Trophoblast cell (in vitro differentiated cells and primary cell): ENCODE data around the gene GPC3.
"Not testable (repeated sequence)": the region's sequence is repeated elsewhere in the genome, so short reads cannot be mapped to it uniquely, and the experiment has no call there.

Experiments used
- DNase-seq, 2 donors: peaks; one replicate each; pipeline ENCODE4 v3.0.0-alpha.2; 2016
- H2AFZ ChIP-seq: 2 replicates; pipeline ENCODE4 v1.6.1; 2013; ENCODE audit warnings: low read length, moderate library complexity, mild to moderate bottlenecking; ENCODE audit not compliant: insufficient read depth, poor library complexity
- H2AK5ac ChIP-seq: 2 replicates; pipeline ENCODE4 v1.6.1; 2013; ENCODE audit warnings: mild to moderate bottlenecking, low read length
- H2BK120ac ChIP-seq: 2 replicates; pipeline ENCODE4 v1.6.1; 2013; ENCODE audit warnings: low read length, mild to moderate bottlenecking, moderate library complexity; ENCODE audit not compliant: insufficient read depth, poor library complexity
- H2BK12ac ChIP-seq: 2 replicates; pipeline ENCODE4 v1.6.1; 2013; ENCODE audit warnings: mild to moderate bottlenecking, low read length, moderate library complexity
- H2BK5ac ChIP-seq: 2 replicates; pipeline ENCODE4 v1.6.1; 2013; ENCODE audit warnings: low read length, low read depth, moderate library complexity, mild to moderate bottlenecking; ENCODE audit not compliant: poor library complexity
- H3K14ac ChIP-seq: 2 replicates; pipeline ENCODE4 v1.6.1; 2013; ENCODE audit warnings: mild to moderate bottlenecking, low read length
- H3K18ac ChIP-seq: 2 replicates; pipeline ENCODE4 v1.6.1; 2013; ENCODE audit warnings: mild to moderate bottlenecking, low read length
- H3K23ac ChIP-seq: 2 replicates; pipeline ENCODE4 v1.6.1; 2013; ENCODE audit warnings: low read length
- H3K27ac ChIP-seq: 2 replicates; pipeline ENCODE4 v1.5.1; 2013; ENCODE audit warnings: low read depth, mild to moderate bottlenecking, inconsistent platforms, low read length, moderate library complexity
- H3K27me3 ChIP-seq: 2 replicates; pipeline ENCODE4 v1.6.1; 2013; ENCODE audit warnings: inconsistent platforms, mild to moderate bottlenecking, low read length, moderate library complexity; ENCODE audit not compliant: insufficient read depth
- H3K36me3 ChIP-seq, 2 experiments: 1 replicate in 1 of 2; 2 replicates in 1 of 2; pipeline ENCODE4 v1.6.1; 2013; ENCODE audit warnings: low read length in 2 of 2, mild to moderate bottlenecking in 2 of 2, moderate library complexity in 1 of 2; ENCODE audit not compliant: insufficient read depth in 2 of 2, control insufficient read depth in 1 of 2
- H3K4ac ChIP-seq: 2 replicates; pipeline ENCODE4 v1.6.1; 2013; ENCODE audit warnings: low read depth, mild to moderate bottlenecking, low read length, moderate library complexity
- H3K4me1 ChIP-seq, 2 experiments: 1 replicate in 1 of 2; 2 replicates in 1 of 2; pipeline ENCODE4 v1.6.1; 2013; ENCODE audit warnings: low read length in 2 of 2, mild to moderate bottlenecking in 2 of 2, moderate library complexity in 1 of 2; ENCODE audit not compliant: insufficient read depth in 2 of 2, control insufficient read depth in 1 of 2
- H3K4me2 ChIP-seq: 2 replicates; pipeline ENCODE4 v1.6.1; 2013; ENCODE audit warnings: inconsistent platforms, mild to moderate bottlenecking, low read length, moderate library complexity
- H3K4me3 ChIP-seq: 2 replicates; pipeline ENCODE4 v1.5.1; 2013; ENCODE audit warnings: mild to moderate bottlenecking, low read depth, low read length, inconsistent platforms
- H3K79me1 ChIP-seq: one replicate; pipeline ENCODE4 v1.6.1; 2013; ENCODE audit warnings: low read length
- H3K79me2 ChIP-seq: 2 replicates; pipeline ENCODE4 v1.6.1; 2013; ENCODE audit warnings: low read length, mild to moderate bottlenecking; ENCODE audit not compliant: control insufficient read depth, insufficient read depth, poor library complexity
- H3K9ac ChIP-seq: 2 replicates; pipeline ENCODE4 v1.6.1; 2013; ENCODE audit warnings: mild to moderate bottlenecking, low read length
- H3K9me3 ChIP-seq: 2 replicates; pipeline ENCODE4 v1.6.1; 2013; ENCODE audit warnings: low read depth, mild to moderate bottlenecking, control low read depth, inconsistent platforms, low read length; ENCODE audit not compliant: insufficient read depth
- H4K12ac ChIP-seq: 2 replicates; pipeline ENCODE4 v1.6.1; 2013; ENCODE audit warnings: low read depth, mild to moderate bottlenecking, low read length, moderate library complexity
- H4K8ac ChIP-seq: 2 replicates; pipeline ENCODE4 v1.6.1; 2013; ENCODE audit warnings: low read depth, mild to moderate bottlenecking, low read length, moderate library complexity
- H4K91ac ChIP-seq: one replicate; pipeline ENCODE4 v1.6.1; 2013; ENCODE audit warnings: low read depth, mild to moderate bottlenecking, low read length, moderate library complexity
- WGBS: extraction: QIAGEN DNeasy Blood & Tissue Kit; methylation state at CpG from one replicate; pipeline ENCODE4 v1.1.7; 2013; ENCODE audit warnings: missing lambda C conversion rate; ENCODE audit not compliant: insufficient read length, insufficient coverage; ENCODE audit errors: extremely low coverage; 5-methylcytosine and 5-hydroxymethylcytosine counted together

GPC3 gene

GRCh38 chrX:133723930-133724329 lies 261.5 kb downstream of the GPC3 start:
- H2BK120ac ChIP-seq = no peak overlapping the region
- H2AK5ac ChIP-seq = no peak overlapping the region
- H3K79me2 ChIP-seq = no peaks in the 10 kb centered on the region
- H3K79me1 ChIP-seq = no peaks in the 10 kb centered on the region
- no peaks in the 10 kb centered on the region for H3K4me1 ChIP-seq
- H4K91ac ChIP-seq = no peak overlapping the region
- DNase-seq = no peak
- H3K18ac ChIP-seq = no peak overlapping the region
- H3K9ac ChIP-seq = no peak overlapping the region
- no peak overlapping the region for H4K8ac ChIP-seq
- H3K4me3 ChIP-seq = no peak overlapping the region
- H3K4ac ChIP-seq = no peak overlapping the region
- H3K23ac ChIP-seq = no peak overlapping the region
- no peak overlapping the region for H2BK5ac ChIP-seq
- no peak overlapping the region for H2BK12ac ChIP-seq
- H3K14ac ChIP-seq = no peak overlapping the region
- WGBS = no CpG with 5 or more reads among the region's 4 CpGs
- no peak overlapping the region for H3K27ac ChIP-seq
- H3K27me3 ChIP-seq = no peaks in the 10 kb centered on the region
- no peaks in the 10 kb centered on the region for H3K9me3 ChIP-seq
- H3K4me2 ChIP-seq = no peak overlapping the region
- no peak overlapping the region for H2AFZ ChIP-seq
- H3K36me3 ChIP-seq = no peaks in the 10 kb centered on the region
- H4K12ac ChIP-seq = no peak overlapping the region

GRCh38 chrX:133722756-133723155 lies 262.6 kb downstream of the GPC3 start:
- Histone ChIP-seq H2BK5ac (no peak overlapping the region), H3K18ac (no peak overlapping the region), H3K79me1 (no peaks in the 10 kb centered on the region), H3K27ac (no peak overlapping the region), H3K23ac (no peak overlapping the region), H3K36me3 (no peaks in the 10 kb centered on the region), H3K14ac (no peak overlapping the region), H2AFZ (no peak overlapping the region), H3K4ac (no peak overlapping the region), H3K9me3 (no peaks in the 10 kb centered on the region), H3K4me2 (no peak overlapping the region), H3K27me3 (no peaks in the 10 kb centered on the region), H4K91ac (no peak overlapping the region), H2AK5ac (no peak overlapping the region), H3K79me2 (no peaks in the 10 kb centered on the region), H2BK12ac (no peak overlapping the region), H3K9ac (no peak overlapping the region), H3K4me3 (no peak overlapping the region), H2BK120ac (no peak overlapping the region), H4K8ac (no peak overlapping the region), H4K12ac (no peak overlapping the region), H3K4me1 (no peaks in the 10 kb centered on the region)
- no peak for DNase-seq
- WGBS = no CpG with 5 or more reads among the region's 4 CpGs

DNA sequence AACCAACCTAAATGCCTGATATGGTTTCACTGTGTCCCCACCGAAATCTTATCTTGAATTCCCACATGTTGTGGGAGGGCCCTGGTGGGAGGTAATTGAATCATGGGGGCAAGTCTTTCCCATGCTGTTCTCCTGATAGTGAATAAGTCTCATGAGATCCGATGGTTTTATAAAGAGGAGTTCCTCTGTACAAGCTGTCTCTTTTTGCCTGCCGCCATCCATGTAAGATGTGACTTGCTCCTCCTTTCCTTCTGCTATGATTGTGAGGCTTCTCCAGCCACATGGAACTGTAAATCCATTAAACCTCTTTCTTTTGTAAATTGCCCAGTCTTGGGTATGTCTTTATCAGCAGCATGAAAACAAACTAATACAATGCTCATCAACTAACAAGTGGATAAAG lies 265.1 kb downstream of the GPC3 start:
- not testable (repeated sequence) for H2BK5ac ChIP-seq, H3K79me2 ChIP-seq, H2BK12ac ChIP-seq, H3K9me3 ChIP-seq, H3K4me3 ChIP-seq, H3K23ac ChIP-seq, DNase-seq, H3K79me1 ChIP-seq, H2AFZ ChIP-seq, H3K4me1 ChIP-seq, H2AK5ac ChIP-seq, H4K8ac ChIP-seq, H3K9ac ChIP-seq, H4K91ac ChIP-seq, H3K27ac ChIP-seq, H3K18ac ChIP-seq, H3K14ac ChIP-seq, H4K12ac ChIP-seq, H3K4me2 ChIP-seq, H3K4ac ChIP-seq, H2BK120ac ChIP-seq, H3K36me3 ChIP-seq, H3K27me3 ChIP-seq
- WGBS = no CpG with 5 or more reads among the region's 3 CpGs

- H4K8ac ChIP-seq = no peak overlapping the region
- H3K23ac ChIP-seq = no peak overlapping the region
- no peak overlapping the region for H2BK5ac ChIP-seq
- no peak overlapping the region for H4K91ac ChIP-seq
- no peak overlapping the region for H2AK5ac ChIP-seq
- no peaks in the 10 kb centered on the region for H3K36me3 ChIP-seq
- DNase-seq = no peak
- H2BK120ac ChIP-seq = no peak overlapping the region
- H3K4me1 ChIP-seq = no peaks in the 10 kb centered on the region
- H3K79me1 ChIP-seq = no peaks in the 10 kb centered on the region
- WGBS = no CpG with 5 or more reads among the region's 1 CpG
- no peak overlapping the region for H2AFZ ChIP-seq
- no peak overlapping the region for H3K4ac ChIP-seq
- H3K4me3 ChIP-seq = no peak overlapping the region
- no peaks in the 10 kb centered on the region for H3K27me3 ChIP-seq
- H3K9ac ChIP-seq = no peak overlapping the region
- no peak overlapping the region for H2BK12ac ChIP-seq
- H4K12ac ChIP-seq = no peak overlapping the region
- H3K79me2 ChIP-seq = no peaks in the 10 kb centered on the region
- H3K27ac ChIP-seq = no peak overlapping the region
- H3K18ac ChIP-seq = no peak overlapping the region
- no peak overlapping the region for H3K14ac ChIP-seq
- H3K9me3 ChIP-seq = no peaks in the 10 kb centered on the region
- H3K4me2 ChIP-seq = no peak overlapping the region
These were observed 269.7 kb downstream of the GPC3 start for GRCh38 chrX:133715715-133716114.
